Measurements from ENCODE around the gene ZNF790.
A peak's percentile ranks its signal among the peaks of the same experiment; 100 is the strongest.

Gene ZNF790

GRCh38 chr19:36772311-36773222, 65.6 kb downstream of the ZNF790 start, which contains the start of gene ZNF850:
Gene ZNF850, minus strand, starts transcription at chr19:36772807. Its CDS starts 10,201 bp downstream, at chr19:36762606.
- peak; percentile 87 to 91 (median 90) for DNase-seq (ENCODE audit: low read depth in 2 of 3, low spot score in 1 of 3)

- peak in 2 of 3 donors; percentile 21 to 36 for DNase-seq (ENCODE audit: low read depth in 2 of 3, low spot score in 1 of 3)
These were observed 66.6 kb downstream of the ZNF790 start for GRCh38 chr19:36771261-36772231.
